ENCODE data around the gene JAML.

- TF ChIP-seq POLR2AphosphoS5 (IDR thresholded peaks at IDR 0.05) (no peak), SMC3 (conservative IDR thresholded peaks at IDR 0.05; ENCODE audit: poor library complexity) (no peak), RAD21 (conservative IDR thresholded peaks at IDR 0.05) (no peak), MXI1 (conservative IDR thresholded peaks at IDR 0.05; ENCODE audit: poor library complexity, severe bottlenecking) (no peak), EZH2 (IDR thresholded peaks at IDR 0.05; ENCODE audit: borderline replicate concordance, insufficient read depth, low read length, poor library complexity, severe bottlenecking) (no peak), EP300 (conservative IDR thresholded peaks at IDR 0.05; ENCODE audit: poor library complexity, severe bottlenecking) (no peak), TAF1 (IDR thresholded peaks at IDR 0.05; ENCODE audit: low read depth) (no peak)
- TF ChIP-seq, protein P1, sequence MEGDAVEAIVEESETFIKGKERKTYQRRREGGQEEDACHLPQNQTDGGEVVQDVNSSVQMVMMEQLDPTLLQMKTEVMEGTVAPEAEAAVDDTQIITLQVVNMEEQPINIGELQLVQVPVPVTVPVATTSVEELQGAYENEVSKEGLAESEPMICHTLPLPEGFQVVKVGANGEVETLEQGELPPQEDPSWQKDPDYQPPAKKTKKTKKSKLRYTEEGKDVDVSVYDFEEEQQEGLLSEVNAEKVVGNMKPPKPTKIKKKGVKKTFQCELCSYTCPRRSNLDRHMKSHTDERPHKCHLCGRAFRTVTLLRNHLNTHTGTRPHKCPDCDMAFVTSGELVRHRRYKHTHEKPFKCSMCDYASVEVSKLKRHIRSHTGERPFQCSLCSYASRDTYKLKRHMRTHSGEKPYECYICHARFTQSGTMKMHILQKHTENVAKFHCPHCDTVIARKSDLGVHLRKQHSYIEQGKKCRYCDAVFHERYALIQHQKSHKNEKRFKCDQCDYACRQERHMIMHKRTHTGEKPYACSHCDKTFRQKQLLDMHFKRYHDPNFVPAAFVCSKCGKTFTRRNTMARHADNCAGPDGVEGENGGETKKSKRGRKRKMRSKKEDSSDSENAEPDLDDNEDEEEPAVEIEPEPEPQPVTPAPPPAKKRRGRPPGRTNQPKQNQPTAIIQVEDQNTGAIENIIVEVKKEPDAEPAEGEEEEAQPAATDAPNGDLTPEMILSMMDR (IDR thresholded peaks at IDR 0.05; ENCODE audit: poor library complexity, severe bottlenecking): no peak
- TF ChIP-seq, protein P2, sequence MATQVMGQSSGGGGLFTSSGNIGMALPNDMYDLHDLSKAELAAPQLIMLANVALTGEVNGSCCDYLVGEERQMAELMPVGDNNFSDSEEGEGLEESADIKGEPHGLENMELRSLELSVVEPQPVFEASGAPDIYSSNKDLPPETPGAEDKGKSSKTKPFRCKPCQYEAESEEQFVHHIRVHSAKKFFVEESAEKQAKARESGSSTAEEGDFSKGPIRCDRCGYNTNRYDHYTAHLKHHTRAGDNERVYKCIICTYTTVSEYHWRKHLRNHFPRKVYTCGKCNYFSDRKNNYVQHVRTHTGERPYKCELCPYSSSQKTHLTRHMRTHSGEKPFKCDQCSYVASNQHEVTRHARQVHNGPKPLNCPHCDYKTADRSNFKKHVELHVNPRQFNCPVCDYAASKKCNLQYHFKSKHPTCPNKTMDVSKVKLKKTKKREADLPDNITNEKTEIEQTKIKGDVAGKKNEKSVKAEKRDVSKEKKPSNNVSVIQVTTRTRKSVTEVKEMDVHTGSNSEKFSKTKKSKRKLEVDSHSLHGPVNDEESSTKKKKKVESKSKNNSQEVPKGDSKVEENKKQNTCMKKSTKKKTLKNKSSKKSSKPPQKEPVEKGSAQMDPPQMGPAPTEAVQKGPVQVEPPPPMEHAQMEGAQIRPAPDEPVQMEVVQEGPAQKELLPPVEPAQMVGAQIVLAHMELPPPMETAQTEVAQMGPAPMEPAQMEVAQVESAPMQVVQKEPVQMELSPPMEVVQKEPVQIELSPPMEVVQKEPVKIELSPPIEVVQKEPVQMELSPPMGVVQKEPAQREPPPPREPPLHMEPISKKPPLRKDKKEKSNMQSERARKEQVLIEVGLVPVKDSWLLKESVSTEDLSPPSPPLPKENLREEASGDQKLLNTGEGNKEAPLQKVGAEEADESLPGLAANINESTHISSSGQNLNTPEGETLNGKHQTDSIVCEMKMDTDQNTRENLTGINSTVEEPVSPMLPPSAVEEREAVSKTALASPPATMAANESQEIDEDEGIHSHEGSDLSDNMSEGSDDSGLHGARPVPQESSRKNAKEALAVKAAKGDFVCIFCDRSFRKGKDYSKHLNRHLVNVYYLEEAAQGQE (IDR thresholded peaks at IDR 0.05; ENCODE audit: borderline replicate concordance): no peak
Observed at GRCh38 chr11:118226781-118227180, 2.0 kb upstream of the JAML start.

Measured in neural cell (in vitro differentiated cells).